ENCODE measurements around the gene UBA5. TPM values are rescaled to one million over a fixed set of nuclear protein-coding genes. Genes with fewer than 3 reads are reported as not detected.
"Not testable (repeated sequence)": the region's sequence is repeated elsewhere in the genome, so short reads cannot be mapped to it uniquely, and the experiment has no call there.

The UBA5 gene
- total RNA-seq, 4 donors from 2014 or later = 44.8 to 53.1 (median 47.8) TPM

GRCh38 chr3:132630612-132631011 is 29.5 kb upstream of the UBA5 start:
- Histone ChIP-seq H3K4me3 (no peak overlapping the region), H3K9me3 (no peaks in the 10 kb centered on the region), H3K36me3 (peaks cover 0 to 31% (median 0%) of the 10 kb centered on the region in 3 donors), H3K4me1 (no peaks in the 10 kb centered on the region), H3K27ac (no peak overlapping the region), H3K27me3 (no peaks in the 10 kb centered on the region)
- no peak for DNase-seq
- TF ChIP-seq CTCF (IDR thresholded peaks at IDR 0.05) = no peak
- no peak for TF ChIP-seq POLR2A (IDR thresholded peaks at IDR 0.05)

- Histone ChIP-seq H3K4me3 (no peak overlapping the region), H3K9me3 (no peaks in the 10 kb centered on the region), H3K27ac (no peak overlapping the region), H3K4me1 (no peaks in the 10 kb centered on the region), H3K36me3 (peaks cover 0 to 34% (median 0%) of the 10 kb centered on the region in 3 donors), H3K27me3 (no peaks in the 10 kb centered on the region)
- no peak for DNase-seq
- no peak for TF ChIP-seq CTCF (IDR thresholded peaks at IDR 0.05)
- TF ChIP-seq POLR2A (IDR thresholded peaks at IDR 0.05) = no peak
These were observed 25.1 kb upstream of the UBA5 start for GRCh38 chr3:132635052-132635451.

- TF ChIP-seq POLR2A (IDR thresholded peaks at IDR 0.05) = no peak
- TF ChIP-seq CTCF (IDR thresholded peaks at IDR 0.05) = no peak
- H3K36me3 ChIP-seq = peaks cover 0 to 45% (median 0%) of the 10 kb centered on the region in 3 donors
These were observed 22.5 kb upstream of the UBA5 start for GRCh38 chr3:132637590-132637989.

DNA sequence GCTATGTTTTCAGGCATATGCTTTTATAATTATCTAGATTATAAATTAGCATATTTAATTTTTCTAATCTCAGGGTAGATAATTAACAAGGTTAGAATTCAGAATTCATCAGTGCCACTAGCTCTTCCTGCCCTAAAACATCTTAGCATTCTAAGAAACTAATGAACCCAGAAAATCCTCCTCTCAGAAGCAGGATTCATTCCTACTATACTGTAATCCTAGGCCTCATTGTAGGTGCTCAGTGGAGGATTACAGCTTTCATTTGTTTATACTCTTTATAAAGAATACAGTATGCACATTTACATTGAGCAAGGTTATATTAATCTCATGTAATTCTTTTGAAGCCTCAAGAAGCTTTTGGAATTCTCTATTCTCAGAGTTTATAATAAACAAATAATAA is 21.4 kb upstream of the UBA5 start:
- no peak for TF ChIP-seq POLR2A (IDR thresholded peaks at IDR 0.05)
- TF ChIP-seq CTCF (IDR thresholded peaks at IDR 0.05) = no peak
- H3K4me3 ChIP-seq = no peak overlapping the region

More at GRCh38 chr3:132637590-132637989, 22.5 kb upstream of the UBA5 start:
- no peaks in the 10 kb centered on the region for H3K4me1 ChIP-seq
- DNase-seq = no peak
- no peaks in the 10 kb centered on the region for H3K9me3 ChIP-seq
- no peak overlapping the region for H3K4me3 ChIP-seq
- H3K27ac ChIP-seq = no peak overlapping the region
- no peaks in the 10 kb centered on the region for H3K27me3 ChIP-seq

GRCh38 chr3:132641427-132641826 is 18.7 kb upstream of the UBA5 start:
- not testable (repeated sequence) for DNase-seq, H3K27ac ChIP-seq
- peaks cover 0 to 35% (median 0%) of the 10 kb centered on the region in 3 donors for H3K36me3 ChIP-seq

More for the DNA sequence above, 21.4 kb upstream of the UBA5 start:
- H3K9me3 ChIP-seq = no peaks in the 10 kb centered on the region
- DNase-seq = no peak
- peaks cover 0 to 45% (median 0%) of the 10 kb centered on the region in 3 donors for H3K36me3 ChIP-seq
- H3K27ac ChIP-seq = no peak overlapping the region
- no peaks in the 10 kb centered on the region for H3K4me1 ChIP-seq
- no peaks in the 10 kb centered on the region for H3K27me3 ChIP-seq

GRCh38 chr3:132641837-132642538 is 18.1 kb upstream of the UBA5 start:
- no peaks in the 10 kb centered on the region for H3K27me3 ChIP-seq
- H3K4me3 ChIP-seq = no peak overlapping the region
- no peaks in the 10 kb centered on the region for H3K4me1 ChIP-seq
- H3K9me3 ChIP-seq = no peaks in the 10 kb centered on the region
- H3K27ac ChIP-seq = no peak overlapping the region
- TF ChIP-seq CTCF (IDR thresholded peaks at IDR 0.05) (peak; percentile 33 to 83 (median 72)), POLR2A (IDR thresholded peaks at IDR 0.05) (no peak)
- H3K36me3 ChIP-seq = peaks cover 0 to 29% (median 0%) of the 10 kb centered on the region in 3 donors
- no peak for DNase-seq

More at GRCh38 chr3:132641427-132641826, 18.7 kb upstream of the UBA5 start:
- H3K4me1 ChIP-seq, H3K27me3 ChIP-seq, H3K9me3 ChIP-seq, H3K4me3 ChIP-seq: not testable (repeated sequence)

Measured in Peyer's patch (tissue), 4 donors.